Lower leg skin (tissue), 4 donors: Measurements from ENCODE around the gene ZMIZ2. TPM values are rescaled to one million over a fixed set of nuclear protein-coding genes. Genes with fewer than 3 reads are reported as not detected.

ENCODE experiments used
- DNase-seq, 2 donors: peaks; one replicate each; pipeline ENCODE4 v3.0.0-alpha.2; 2019; ENCODE audit warnings: low spot score in 2 of 2
- H3K4me3 ChIP-seq: fragments of 200-600 bp; sonication (generic); 2 replicates; pipeline ENCODE4 v1.5.1; 2017; ENCODE audit warnings: mild to moderate bottlenecking, low read depth; ENCODE audit not compliant: poor library complexity, severe bottlenecking
- CTCF ChIP-seq, 3 donors: fragments of 450-650 bp; IDR thresholded peaks; one replicate each; pipeline ENCODE4 v1.5.1; 2016; ENCODE audit warnings: antibody characterized with exemption in 3 of 3, mild to moderate bottlenecking in 3 of 3, moderate library complexity in 2 of 3
- POLR2A ChIP-seq, 2 donors: fragments of 450-650 bp; IDR thresholded peaks; one replicate each; pipeline ENCODE4 v1.6.1; 2016 to 2017; ENCODE audit warnings: antibody characterized with exemption in 2 of 2, mild to moderate bottlenecking in 1 of 2, moderate library complexity in 1 of 2
- WGBS, 2 donors: methylation state at CpG; one replicate each; pipeline ENCODE4 v1.1.5; 2018; 5-methylcytosine and 5-hydroxymethylcytosine counted together
- intact Hi-C: fragments of 100-400 bp; cut with DNase I; formaldehyde crosslinking; loops from one replicate; pipeline ENCODE4 v1.15.0; 2023; ENCODE audit warnings: low total_unique reads
- total RNA-seq, 4 donors: library from RNA; depleted of rRNA; stranded (reverse); fragments of >200 nt; gene quantifications; one replicate each; pipeline ENCODE4 v1.1.0, GENCODE V29; 2016

The ZMIZ2 gene
- total RNA-seq, 4 donors from 2014 or later: 21.1 to 36.0 (median 24.7) TPM

GRCh38 chr7:44752822-44753221 is 4.2 kb downstream of the ZMIZ2 start:
- intact Hi-C loops: no loop called here
- TF ChIP-seq CTCF (IDR thresholded peaks at IDR 0.05): no peak
- no peak for TF ChIP-seq POLR2A (IDR thresholded peaks at IDR 0.05)
- 90 to 96% methylated on average over 2 of the region's 2 CpGs for WGBS, 2 donors

GRCh38 chr7:44754802-44755697 is 6.4 kb downstream of the ZMIZ2 start:
- 76 to 86% methylated on average over 8 to 11 of the region's 11 CpGs for WGBS, 2 donors
- DNase-seq: no peak
- no peak for TF ChIP-seq CTCF (IDR thresholded peaks at IDR 0.05)
- no peak for TF ChIP-seq POLR2A (IDR thresholded peaks at IDR 0.05)
- intact Hi-C loops: no loop called here
- H3K4me3 ChIP-seq: no peak overlapping the region

More at GRCh38 chr7:44752822-44753221, 4.2 kb downstream of the ZMIZ2 start:
- H3K4me3 ChIP-seq: no peak overlapping the region
- no peak for DNase-seq

GRCh38 chr7:44755698-44756627 is 7.3 kb downstream of the ZMIZ2 start:
- TF ChIP-seq POLR2A (IDR thresholded peaks at IDR 0.05) (no peak), CTCF (IDR thresholded peaks at IDR 0.05) (no peak)
- intact Hi-C loops: no loop called here
- 62 to 72% methylated on average over 17 of the region's 17 CpGs for WGBS, 2 donors
- no peak for DNase-seq
- H3K4me3 ChIP-seq: no peak overlapping the region

- H3K4me3 ChIP-seq: no peak overlapping the region
- DNase-seq: no peak
- TF ChIP-seq CTCF (IDR thresholded peaks at IDR 0.05) (no peak), POLR2A (IDR thresholded peaks at IDR 0.05) (no peak)
- intact Hi-C loops: no loop called here
- WGBS, 2 donors: 58 to 79% methylated on average over 2 to 6 of the region's 12 CpGs
Measured at GRCh38 chr7:44756904-44757303, 8.3 kb downstream of the ZMIZ2 start.

- no peak for TF ChIP-seq CTCF (IDR thresholded peaks at IDR 0.05)
- TF ChIP-seq POLR2A (IDR thresholded peaks at IDR 0.05): no peak
- no peak overlapping the region for H3K4me3 ChIP-seq
- 67% methylated on average over 1 to 8 of the region's 10 CpGs for WGBS, 2 donors
- intact Hi-C loops: no loop called here
- DNase-seq: no peak
Measured at GRCh38 chr7:44757311-44757710, 8.7 kb downstream of the ZMIZ2 start.
